Islet of Langerhans (tissue), 1 donor: ENCODE results near the gene C10orf90.
"Not testable (repeated sequence)": the region's sequence is repeated elsewhere in the genome, so short reads cannot be mapped to it uniquely, and the experiment has no call there.

Source experiments
- FAIRE-seq: peaks from one replicate; lab custom pipeline; 2011; peaks lifted over from hg19 to GRCh38; lab: Jason Lieb, UNC

C10orf90 gene

GRCh38 chr10:126387931-126388911 is 282.3 kb downstream of the C10orf90 start, which contains the start of gene ADAM12:
Gene ADAM12, minus strand, starts transcription at chr10:126388477. Its CDS starts 332 bp downstream, at chr10:126388145.
- no peak for FAIRE-seq

- FAIRE-seq = no peak
Measured at GRCh38 chr10:126387041-126387921, 283.2 kb downstream of the C10orf90 start.

GRCh38 chr10:126384269-126384873 is 286.1 kb downstream of the C10orf90 start:
- no peak for FAIRE-seq

GRCh38 chr10:126380352-126381076 is 290.0 kb downstream of the C10orf90 start:
- FAIRE-seq = no peak

GRCh38 chr10:126379166-126379565 is 291.3 kb downstream of the C10orf90 start:
- FAIRE-seq = not testable (repeated sequence)

- FAIRE-seq = no peak
Measured at GRCh38 chr10:126376956-126377355, 293.5 kb downstream of the C10orf90 start.

- no peak for FAIRE-seq
Measured at GRCh38 chr10:126375926-126376554, 294.5 kb downstream of the C10orf90 start.

GRCh38 chr10:126375299-126375698 is 295.2 kb downstream of the C10orf90 start:
- no peak for FAIRE-seq
